H1 (cell line): ENCODE data around the gene RHBDD1. TPM values are rescaled to one million over a fixed set of nuclear protein-coding genes. Genes with fewer than 3 reads are reported as not detected.
A peak's percentile ranks its signal among the peaks of the same experiment; 100 is the strongest.

Experiments
- CTCF ChIA-PET: fragments of 300-600 bp; sonication (Branson Sonifier 250); formaldehyde crosslinking; loops from one replicate; lab custom pipeline; 2021; ENCODE audit not compliant: partially characterized antibody; lab: Charles Lee
- POLR2A ChIA-PET: fragments of 300-600 bp; sonication (Branson Sonifier 250); formaldehyde crosslinking; loops from one replicate; lab custom pipeline; 2021; ENCODE audit warnings: inconsistent platforms; ENCODE audit not compliant: partially characterized antibody; lab: Charles Lee
- DNase-seq, 2 experiments: peaks; one replicate each; pipeline versions ENCODE4 v3.0.0 to v3.0.0-alpha.2; 2010 to 2022; ENCODE audit warnings: low spot score in 2 of 2, low read depth in 1 of 2, mixed read lengths in 1 of 2
- FAIRE-seq: peaks from 2 replicates; lab custom pipeline; 2011; peaks lifted over from hg19 to GRCh38; lab: Jason Lieb, UNC
- H2AFZ ChIP-seq: 2 replicates; pipeline ENCODE4 v1.8.1; 2012; ENCODE audit warnings: low read length, inconsistent platforms
- H2AK5ac ChIP-seq: 2 replicates; pipeline ENCODE4 v1.6.1; 2013; ENCODE audit warnings: low read depth, low read length
- H2BK120ac ChIP-seq: replicated peaks from 2 replicates; pipeline ENCODE3; 2013; ENCODE audit warnings: low read depth, low read length, inconsistent platforms
- H2BK12ac ChIP-seq: 2 replicates; pipeline ENCODE4 v1.6.1; 2013; ENCODE audit warnings: low read depth, low read length
- H2BK15ac ChIP-seq: 2 replicates; pipeline ENCODE4 v1.6.1; 2013; ENCODE audit warnings: low read length
- H2BK20ac ChIP-seq: 2 replicates; pipeline ENCODE4 v1.6.1; 2013; ENCODE audit warnings: low read length
- H2BK5ac ChIP-seq: 2 replicates; pipeline ENCODE4 v1.6.1; 2013; ENCODE audit warnings: low read depth, low read length
- H3K14ac ChIP-seq: 2 replicates; pipeline ENCODE4 v1.6.1; 2013; ENCODE audit warnings: inconsistent platforms; ENCODE audit not compliant: insufficient read length
- H3K18ac ChIP-seq: 2 replicates; pipeline ENCODE4 v1.6.1; 2013; ENCODE audit warnings: low read length; ENCODE audit errors: extremely low read depth
- H3K23ac ChIP-seq: 2 replicates; pipeline ENCODE4 v1.6.1; 2013; ENCODE audit warnings: inconsistent platforms; ENCODE audit not compliant: insufficient read length
- H3K23me2 ChIP-seq: 2 replicates; pipeline ENCODE4 v1.6.1; 2013; ENCODE audit warnings: low read depth, low read length
- H3K27ac ChIP-seq: 2 replicates; pipeline ENCODE4 v1.6.1; 2011; ENCODE audit warnings: low read depth, low read length, inconsistent platforms
- H3K27me3 ChIP-seq, 4 experiments: replicated peaks in 1 of 4; 1 replicate in 1 of 4; 2 replicates in 3 of 4; pipeline versions ENCODE4 v1.6.1 to v1.8.1; 2011 to 2013; ENCODE audit warnings: low read length in 3 of 4, mild to moderate bottlenecking in 3 of 4, inconsistent platforms in 2 of 4, mixed read lengths in 2 of 4, moderate library complexity in 1 of 4; ENCODE audit not compliant: control insufficient read depth in 3 of 4, insufficient read depth in 3 of 4; ENCODE audit errors: extremely low read depth in 1 of 4
- H3K36me3 ChIP-seq, 4 experiments: 2 replicates each; pipeline versions ENCODE4 v1.6.1 to v1.8.1; 2011 to 2013; ENCODE audit warnings: mild to moderate bottlenecking in 4 of 4, low read length in 3 of 4, moderate library complexity in 2 of 4, control low read depth in 1 of 4, inconsistent platforms in 1 of 4; ENCODE audit not compliant: insufficient read depth in 4 of 4, control insufficient read depth in 2 of 4
- H3K4ac ChIP-seq: replicated peaks from 2 replicates; pipeline ENCODE3; 2013; ENCODE audit warnings: low read length, low read depth, mixed read lengths, inconsistent platforms; ENCODE audit not compliant: insufficient read length
- H3K4me1 ChIP-seq, 4 experiments: replicated peaks in 1 of 4; 1 replicate in 1 of 4; 2 replicates in 3 of 4; pipeline versions ENCODE4 v1.6.1 to v1.8.1; 2011 to 2013; ENCODE audit warnings: low read length in 3 of 4, inconsistent platforms in 2 of 4, mixed read lengths in 1 of 4; ENCODE audit not compliant: insufficient read depth in 4 of 4, control insufficient read depth in 3 of 4
- H3K4me2 ChIP-seq, 2 experiments: 2 replicates each; pipeline versions ENCODE4 v1.6.1 to v1.8.1; 2011 to 2013; ENCODE audit warnings: low read depth in 2 of 2, low read length in 2 of 2, control low read depth in 1 of 2, inconsistent platforms in 1 of 2, mild to moderate bottlenecking in 1 of 2; ENCODE audit not compliant: insufficient read depth in 1 of 2
- H3K4me3 ChIP-seq, 4 experiments: fragments of 200-600, 300-600 bp in 1 of 4; sonication (generic), shearing (Covaris generic), sonication (Bioruptor Twin) in 1 of 4; 2 replicates each; pipeline versions ENCODE4 v1.5.1 to v1.8.1; 2011 to 2016; ENCODE audit warnings: low read length in 4 of 4, low read depth in 3 of 4, control low read depth in 2 of 4, inconsistent platforms in 2 of 4, mild to moderate bottlenecking in 2 of 4, mixed read lengths in 1 of 4, moderate library complexity in 1 of 4; ENCODE audit not compliant: insufficient read depth in 2 of 4; ENCODE audit errors: extremely low read depth in 1 of 4
- H3K56ac ChIP-seq: replicated peaks from 2 replicates; pipeline ENCODE3; 2013; ENCODE audit warnings: low read depth, mild to moderate bottlenecking, mixed read lengths, low read length, inconsistent platforms; ENCODE audit not compliant: insufficient read length
- H3K79me1 ChIP-seq: 2 replicates; pipeline ENCODE4 v1.6.1; 2013; ENCODE audit warnings: low read depth, low read length, control low read depth
- H3K79me2 ChIP-seq, 2 experiments: 2 replicates each; pipeline versions ENCODE4 v1.6.1 to v1.8.1; 2012 to 2013; ENCODE audit warnings: low read length in 2 of 2, mild to moderate bottlenecking in 2 of 2, inconsistent platforms in 1 of 2; ENCODE audit not compliant: insufficient read depth in 2 of 2, control insufficient read depth in 1 of 2
- H3K9ac ChIP-seq, 4 experiments: replicated peaks in 1 of 4; 1 replicate in 1 of 4; 2 replicates in 3 of 4; pipeline versions ENCODE4 v1.6.1 to v1.8.1; 2011 to 2013; ENCODE audit warnings: low read depth in 3 of 4, low read length in 3 of 4, control low read depth in 2 of 4, mild to moderate bottlenecking in 2 of 4, moderate library complexity in 2 of 4, inconsistent platforms in 1 of 4; ENCODE audit errors: extremely low read depth in 1 of 4
- H3K9me3 ChIP-seq, 2 experiments: 2 replicates each; pipeline versions ENCODE4 v1.6.1 to v1.8.1; 2012 to 2013; ENCODE audit warnings: mild to moderate bottlenecking in 2 of 2, moderate library complexity in 2 of 2, control low read depth in 1 of 2, inconsistent platforms in 1 of 2, low read depth in 1 of 2, low read length in 1 of 2, mixed read lengths in 1 of 2; ENCODE audit not compliant: insufficient read depth in 2 of 2
- H4K20me1 ChIP-seq, 2 experiments: replicated peaks in 1 of 2; 2 replicates each; pipeline versions ENCODE3 to v1.8.1; 2011 to 2013; ENCODE audit warnings: inconsistent platforms in 2 of 2, low read length in 2 of 2, mild to moderate bottlenecking in 1 of 2; ENCODE audit not compliant: insufficient read depth in 2 of 2, control insufficient read depth in 1 of 2
- H4K5ac ChIP-seq: 2 replicates; pipeline ENCODE4 v1.6.1; 2013; ENCODE audit warnings: low read length, low read depth, mixed read lengths, inconsistent platforms; ENCODE audit not compliant: insufficient read length
- H4K8ac ChIP-seq: 2 replicates; pipeline ENCODE4 v1.8.0; 2013; ENCODE audit warnings: mild to moderate bottlenecking, moderate library complexity, low read length, inconsistent platforms; ENCODE audit not compliant: insufficient read depth; ENCODE audit errors: extremely low read depth
- H4K91ac ChIP-seq: replicated peaks from 2 replicates; pipeline ENCODE3; 2013; ENCODE audit warnings: low read length, mixed read lengths, inconsistent platforms; ENCODE audit not compliant: insufficient read length
- SIN3A ChIP-seq, 2 experiments: IDR thresholded peaks in 1 of 2; conservative IDR thresholded peaks in 1 of 2; 2 replicates each; pipeline ENCODE4 v1.6.1; 2011 to 2012; ENCODE audit warnings: low read length in 2 of 2, improper control_type of control experiment in 1 of 2, low read depth in 1 of 2, mild to moderate bottlenecking in 1 of 2
- SIX5 ChIP-seq: IDR thresholded peaks from 2 replicates; pipeline ENCODE4 v1.6.1; 2011; ENCODE audit warnings: mild to moderate bottlenecking, low read depth, low read length
- WGBS, 2 experiments: shearing (Covaris generic) in 1 of 2; methylation state at CpG; one replicate each; pipeline versions ENCODE4 v1.1.6 to v1.1.7; 2013 to 2015; ENCODE audit warnings: low lambda C conversion rate in 2 of 2, mixed read lengths in 2 of 2, inconsistent platforms in 1 of 2, low coverage in 1 of 2, missing lambda C conversion rate in 1 of 2; ENCODE audit not compliant: insufficient replicate concordance in 2 of 2, insufficient coverage in 1 of 2, insufficient read length in 1 of 2; ENCODE audit errors: extremely low coverage in 1 of 2, missing lambda C conversion rate in 1 of 2; 5-methylcytosine and 5-hydroxymethylcytosine counted together
- polyA plus RNA-seq, 7 experiments: library from polyadenylated mRNA; depleted of rRNA in 3 of 7; stranded (reverse) in 5 of 7; unstranded in 2 of 7; fragments of >200 nt in 5 of 7; fragments of 200-250 nt in 2 of 7; gene quantifications; 1 replicate in 5 of 7; 2 replicates in 1 of 7; 4 replicates in 1 of 7; pipeline versions ENCODE4 v1.2.1 to v1.2.3, GENCODE V29; 2011 to 2013; ENCODE audit warnings: missing spikeins in 2 of 7, mixed read lengths in 2 of 7
- total RNA-seq: library from RNA; stranded (reverse); fragmentation: NEBNext Ultra II Directional; extraction: Animal tissue kit (Norgen Biotek cat#: 25700); gene quantifications from 2 replicates; pipeline ENCODE4 v1.2.1, GENCODE V29; 2021
- TF ChIP-seq, protein P1 (sequence below): IDR thresholded peaks from 2 replicates; pipeline ENCODE4 v1.6.1; 2012; ENCODE audit warnings: inconsistent platforms

Gene RHBDD1
- total and polyA plus RNA-seq, 2 of the 8 experiments (the other 6 are each of a cell fraction or from before 2014, with no cell fraction given) = 10.5 to 23.1 TPM

- Histone ChIP-seq H3K79me1 (no peaks in the 10 kb centered on the region), H2BK15ac (no peak overlapping the region), H2AFZ (no peak overlapping the region), H3K27ac (no peak overlapping the region), H2BK5ac (no peak overlapping the region), H4K20me1 (no peaks in the 10 kb centered on the region), H3K9ac (no peak overlapping the region), H2BK12ac (no peak overlapping the region), H2BK120ac (no peak overlapping the region), H3K4ac (no peak overlapping the region), H3K14ac (no peak overlapping the region), H3K18ac (no peak overlapping the region), H3K4me3 (no peak overlapping the region), H3K23me2 (no peaks in the 10 kb centered on the region), H3K4me2 (no peak overlapping the region), H2AK5ac (no peak overlapping the region), H3K9me3 (no peaks in the 10 kb centered on the region), H4K5ac (no peak overlapping the region), H4K91ac (no peak overlapping the region), H3K4me1 (peaks cover 0 to 3% (median 0%) of the 10 kb centered on the region in 4 experiments; a peak in 2 of 7 replicates), H4K8ac (no peak overlapping the region), H3K56ac (no peak overlapping the region), H3K79me2 (no peaks in the 10 kb centered on the region), H3K23ac (no peak overlapping the region), H2BK20ac (no peak overlapping the region), H3K36me3 (no peaks in the 10 kb centered on the region; a peak in 1 of 8 replicates), H3K27me3 (no peaks in the 10 kb centered on the region)
- TF ChIP-seq SIN3A (conservative IDR thresholded peaks at IDR 0.05 in 1 of 2, IDR thresholded peaks at IDR 0.05 in 1 of 2; ENCODE audit: low read depth in 1 of 2, low read length in 2 of 2) (no peak), SIX5 (no peak)
- TF ChIP-seq, protein P1, sequence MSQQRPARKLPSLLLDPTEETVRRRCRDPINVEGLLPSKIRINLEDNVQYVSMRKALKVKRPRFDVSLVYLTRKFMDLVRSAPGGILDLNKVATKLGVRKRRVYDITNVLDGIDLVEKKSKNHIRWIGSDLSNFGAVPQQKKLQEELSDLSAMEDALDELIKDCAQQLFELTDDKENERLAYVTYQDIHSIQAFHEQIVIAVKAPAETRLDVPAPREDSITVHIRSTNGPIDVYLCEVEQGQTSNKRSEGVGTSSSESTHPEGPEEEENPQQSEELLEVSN = peak; percentile 13; the same call in 1 of the 2 replicates
- ChIA-PET CTCF (interaction anchor here (1.4 kb wide), 1 partner anchor 231 kb away, joined by 5 read pairs; no protein-coding TSS in a partner anchor), POLR2A (no interaction called here)
- FAIRE-seq (no peak), DNase-seq (no peak)
- 89% methylated on average over 17 of the region's 17 CpGs; no CpG with 5 or more reads in 1 of the 2 experiments for WGBS, 2 experiments
These were observed 172.1 kb downstream of the RHBDD1 start for GRCh38 chr2:227007940-227008339.
